HEK293 (cell line): ENCODE data around the gene IVNS1ABP.

Source experiments
- ZNF175 ChIP-seq: fragments of 450-650 bp; formaldehyde crosslinking; IDR thresholded peaks from 2 replicates; pipeline ENCODE4 v1.5.1; 2016; ENCODE audit warnings: missing biosample characterization, missing genetic modification characterization
- ZNF623 ChIP-seq: fragments of 450-650 bp; formaldehyde crosslinking; IDR thresholded peaks from 2 replicates; pipeline ENCODE4 v1.5.1; 2016; ENCODE audit warnings: missing biosample characterization, missing genetic modification characterization

GRCh38 chr1:185268352-185268751, 48.7 kb downstream of the IVNS1ABP start:
- TF ChIP-seq ZNF175 (no peak), ZNF623 (tag by site-specific recombination) (no peak)
